ENCODE measurements around the gene SPATA2L. TPM values are rescaled to one million over a fixed set of nuclear protein-coding genes. Genes with fewer than 3 reads are reported as not detected.

The SPATA2L gene, protein sequence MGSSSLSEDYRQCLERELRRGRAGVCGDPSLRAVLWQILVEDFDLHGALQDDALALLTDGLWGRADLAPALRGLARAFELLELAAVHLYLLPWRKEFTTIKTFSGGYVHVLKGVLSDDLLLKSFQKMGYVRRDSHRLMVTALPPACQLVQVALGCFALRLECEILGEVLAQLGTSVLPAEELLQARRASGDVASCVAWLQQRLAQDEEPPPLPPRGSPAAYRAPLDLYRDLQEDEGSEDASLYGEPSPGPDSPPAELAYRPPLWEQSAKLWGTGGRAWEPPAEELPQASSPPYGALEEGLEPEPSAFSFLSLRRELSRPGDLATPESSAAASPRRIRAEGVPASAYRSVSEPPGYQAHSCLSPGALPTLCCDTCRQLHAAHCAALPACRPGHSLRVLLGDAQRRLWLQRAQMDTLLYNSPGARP
- total RNA-seq, result 1 to 10 TPM; 1.3 to 7.5 (median 3.2) TPM

GRCh38 chr16:89701425-89702406 is at the start of gene SPATA2L:
Gene SPATA2L, minus strand, starts transcription at chr16:89701705. Its CDS starts 473 bp downstream, at chr16:89701232.
- DNase-seq (peak; percentile 74 to 90), ATAC-seq (peak; percentile 63 to 71)
- H3K9me3 ChIP-seq, result no peaks in the 10 kb centered on the region
- H3K27me3 ChIP-seq, result peaks cover 0 to 19% (median 5%) of the 10 kb centered on the region in 3 donors
- peak within 1 kb of the TSS; percentile 62 to 84 (median 67) for H3K4me3 ChIP-seq
- peak; percentile 82 to 88 for TF ChIP-seq POLR2A (IDR thresholded peaks at IDR 0.05)
- peak in 2 of 5 experiments; percentile 5 to 24 for TF ChIP-seq CTCF (IDR thresholded peaks at IDR 0.05 in 4 of 5, conservative IDR thresholded peaks at IDR 0.05 in 1 of 5)
- peak within 1 kb of the TSS; percentile 66 to 68 (median 66) for H3K27ac ChIP-seq
- H3K36me3 ChIP-seq, result no peaks in the 10 kb centered on the region
- in situ Hi-C loops (cut with MboI; ENCODE audit: low sequenced_read_pairs in 4 of 4) (loop anchor here in 2 of 4 donors (10.0 kb wide), 2 partner anchors 93 to 173 kb away; partner anchors contain the start of gene TCF25 (in 1 of the 2)), intact Hi-C loops (cut with DNase I; ENCODE audit: low total_unique reads) (loop anchor here (1.0 kb wide), 1 partner anchor 19 kb away; the partner anchor contains the start of gene VPS9D1)
- peaks cover 15 to 17% of the 10 kb centered on the region in 2 donors for H3K4me1 ChIP-seq

DNA sequence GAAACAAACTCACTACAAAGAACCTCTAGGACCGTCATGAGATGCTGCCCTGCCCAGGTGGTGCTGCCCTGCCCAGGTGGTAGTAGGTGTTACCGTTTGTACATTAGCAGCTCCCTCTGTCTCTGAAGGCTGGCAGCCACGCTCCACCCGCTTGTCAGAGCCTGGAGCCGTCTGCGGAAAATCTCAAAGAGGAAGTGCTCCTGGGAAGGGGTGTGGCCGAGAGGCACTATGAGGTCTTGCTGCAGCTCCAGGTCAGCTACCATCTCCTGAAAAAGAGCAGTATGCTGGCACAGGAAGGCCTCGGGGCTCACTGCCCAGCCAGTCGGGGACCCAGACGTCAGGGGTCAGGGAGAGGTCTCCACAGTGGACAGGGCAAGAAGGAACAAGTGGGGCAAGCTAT is 48.1 kb upstream of the SPATA2L start:
- DNase-seq, result no peak
- H3K27me3 ChIP-seq, result no peaks in the 10 kb centered on the region
- TF ChIP-seq CTCF (IDR thresholded peaks at IDR 0.05 in 4 of 5, conservative IDR thresholded peaks at IDR 0.05 in 1 of 5) (no peak), POLR2A (IDR thresholded peaks at IDR 0.05) (no peak)
- ATAC-seq, result no peak
- no peak overlapping the region for H3K27ac ChIP-seq
- intact Hi-C loops (cut with DNase I; ENCODE audit: low total_unique reads), result no loop called here
- no peaks in the 10 kb centered on the region for H3K4me1 ChIP-seq
- H3K9me3 ChIP-seq, result no peaks in the 10 kb centered on the region
- in situ Hi-C loops (cut with MboI; ENCODE audit: low sequenced_read_pairs in 4 of 4), result no loop called here
- no peaks in the 10 kb centered on the region for H3K36me3 ChIP-seq
- H3K4me3 ChIP-seq, result no peak overlapping the region

- DNase-seq (no peak), ATAC-seq (no peak)
- TF ChIP-seq CTCF (IDR thresholded peaks at IDR 0.05 in 4 of 5, conservative IDR thresholded peaks at IDR 0.05 in 1 of 5) (no peak), POLR2A (IDR thresholded peaks at IDR 0.05) (no peak)
- no peaks in the 10 kb centered on the region for H3K27me3 ChIP-seq
- intact Hi-C loops (cut with DNase I; ENCODE audit: low total_unique reads), result no loop called here
- no peak overlapping the region for H3K27ac ChIP-seq
- H3K4me1 ChIP-seq, result no peaks in the 10 kb centered on the region
- in situ Hi-C loops (cut with MboI; ENCODE audit: low sequenced_read_pairs in 4 of 4), result no loop called here
- no peak overlapping the region for H3K4me3 ChIP-seq
- H3K36me3 ChIP-seq, result no peaks in the 10 kb centered on the region
- H3K9me3 ChIP-seq, result no peaks in the 10 kb centered on the region
These were observed 47.4 kb upstream of the SPATA2L start for GRCh38 chr16:89748921-89749320.

GRCh38 chr16:89748076-89748475 is 46.6 kb upstream of the SPATA2L start:
- no peak overlapping the region for H3K27ac ChIP-seq
- no peaks in the 10 kb centered on the region for H3K9me3 ChIP-seq
- ATAC-seq (no peak), DNase-seq (no peak)
- TF ChIP-seq POLR2A (IDR thresholded peaks at IDR 0.05), result no peak
- TF ChIP-seq CTCF (IDR thresholded peaks at IDR 0.05 in 4 of 5, conservative IDR thresholded peaks at IDR 0.05 in 1 of 5), result no peak
- H3K4me3 ChIP-seq, result no peak overlapping the region
- H3K27me3 ChIP-seq, result no peaks in the 10 kb centered on the region
- in situ Hi-C loops (cut with MboI; ENCODE audit: low sequenced_read_pairs in 4 of 4), result no loop called here
- no peaks in the 10 kb centered on the region for H3K4me1 ChIP-seq
- intact Hi-C loops (cut with DNase I; ENCODE audit: low total_unique reads), result no loop called here
- no peaks in the 10 kb centered on the region for H3K36me3 ChIP-seq
